ENCODE data around the gene SNTA1.
A peak's percentile ranks its signal among the peaks of the same experiment; 100 is the strongest.
"Not testable (repeated sequence)": the region's sequence is repeated elsewhere in the genome, so short reads cannot be mapped to it uniquely, and the experiment has no call there.

The SNTA1 gene

GRCh38 chr20:33431797-33432381 is 11.7 kb downstream of the SNTA1 start:
- no peak for DNase-seq (ENCODE audit: low read depth)

GRCh38 chr20:33423875-33424274 is 19.7 kb downstream of the SNTA1 start:
- not testable (repeated sequence) for DNase-seq (ENCODE audit: low read depth)

GRCh38 chr20:33423141-33423834 is 20.3 kb downstream of the SNTA1 start:
- DNase-seq (ENCODE audit: low read depth): peak; percentile 59

GRCh38 chr20:33419140-33419974 is 24.2 kb downstream of the SNTA1 start:
- no peak for DNase-seq (ENCODE audit: low read depth)

GRCh38 chr20:33418033-33418432 is 25.5 kb downstream of the SNTA1 start:
- no peak for DNase-seq (ENCODE audit: low read depth)

GRCh38 chr20:33415948-33416347 is 27.6 kb downstream of the SNTA1 start:
- no peak for DNase-seq (ENCODE audit: low read depth)

- no peak for DNase-seq (ENCODE audit: low read depth)
Measured at GRCh38 chr20:33412484-33412838, 31.1 kb downstream of the SNTA1 start.

- no peak for DNase-seq (ENCODE audit: low read depth)
Measured at GRCh38 chr20:33411711-33412483, 31.7 kb downstream of the SNTA1 start.

- DNase-seq (ENCODE audit: low read depth): no peak
Measured at GRCh38 chr20:33411242-33411641, 32.3 kb downstream of the SNTA1 start.

GRCh38 chr20:33410081-33410742 is 33.4 kb downstream of the SNTA1 start:
- DNase-seq (ENCODE audit: low read depth): no peak

GRCh38 chr20:33408716-33409654 is 34.6 kb downstream of the SNTA1 start:
- no peak for DNase-seq (ENCODE audit: low read depth)

- no peak for DNase-seq (ENCODE audit: low read depth)
Measured at GRCh38 chr20:33408313-33408712, 35.2 kb downstream of the SNTA1 start.

GRCh38 chr20:33407796-33408195 is 35.8 kb downstream of the SNTA1 start:
- no peak for DNase-seq (ENCODE audit: low read depth)

GRCh38 chr20:33407251-33407650 is 36.3 kb downstream of the SNTA1 start:
- no peak for DNase-seq (ENCODE audit: low read depth)

- no peak for DNase-seq (ENCODE audit: low read depth)
Measured at GRCh38 chr20:33404281-33404680, 39.3 kb downstream of the SNTA1 start.

GRCh38 chr20:33401921-33402369 is 41.6 kb downstream of the SNTA1 start:
- DNase-seq (ENCODE audit: low read depth): no peak

- DNase-seq (ENCODE audit: low read depth): peak; percentile 69
Measured at GRCh38 chr20:33401184-33401920, 42.2 kb downstream of the SNTA1 start, which contains the start of gene CDK5RAP1. Gene CDK5RAP1 (minus strand): TSS chr20:33401519. CDS start chr20:33397064, 4,455 bp downstream.

GRCh38 chr20:33400812-33401183 is 42.8 kb downstream of the SNTA1 start:
- DNase-seq (ENCODE audit: low read depth): no peak

- no peak for DNase-seq (ENCODE audit: low read depth)
Measured at GRCh38 chr20:33399924-33400323, 43.6 kb downstream of the SNTA1 start.

GRCh38 chr20:33394718-33395117 is 48.8 kb downstream of the SNTA1 start:
- DNase-seq (ENCODE audit: low read depth): no peak

All from GM04504 (cell line).